CD14-positive monocyte (primary cell): ENCODE data around the gene COL4A1. TPM values are rescaled to one million over a fixed set of nuclear protein-coding genes. Genes with fewer than 3 reads are reported as not detected.

ENCODE experiments used
- DNase-seq, 3 donors: peaks; one replicate each; pipeline ENCODE4 v3.0.0-alpha.2; 2011 to 2022
- H2AFZ ChIP-seq: 2 replicates; pipeline ENCODE4 v1.6.0; 2012; ENCODE audit warnings: mild to moderate bottlenecking, low read depth, low read length, inconsistent platforms; ENCODE audit not compliant: insufficient read depth, poor library complexity, severe bottlenecking
- H3K27ac ChIP-seq, 2 donors: 1 replicate in 1 of 2; 2 replicates in 1 of 2; pipeline ENCODE4 v1.5.1; 2012 to 2013; ENCODE audit warnings: low read length in 2 of 2, control low read depth in 1 of 2, inconsistent platforms in 1 of 2, low read depth in 1 of 2, mild to moderate bottlenecking in 1 of 2
- H3K27me3 ChIP-seq, 2 donors: one replicate each; pipeline versions ENCODE4 v1.6.0 to v1.6.1; 2011 to 2013; ENCODE audit warnings: low read length in 2 of 2; ENCODE audit not compliant: control insufficient read depth in 2 of 2, insufficient read depth in 2 of 2
- H3K36me3 ChIP-seq, 2 donors: replicated peaks in 1 of 2; 1 replicate in 1 of 2; 2 replicates in 1 of 2; pipeline versions ENCODE4 v1.5.1 to v1.6.1; 2012 to 2013; ENCODE audit warnings: low read length in 2 of 2, control low read depth in 1 of 2, inconsistent platforms in 1 of 2, mild to moderate bottlenecking in 1 of 2; ENCODE audit not compliant: insufficient read depth in 2 of 2, control insufficient read depth in 1 of 2
- H3K4me1 ChIP-seq, 2 donors: 1 replicate in 1 of 2; 2 replicates in 1 of 2; pipeline versions ENCODE4 v1.5.1 to v1.6.1; 2012 to 2013; ENCODE audit warnings: low read length in 2 of 2, control low read depth in 1 of 2, inconsistent platforms in 1 of 2, mild to moderate bottlenecking in 1 of 2, moderate library complexity in 1 of 2; ENCODE audit not compliant: insufficient read depth in 2 of 2, control insufficient read depth in 1 of 2
- H3K4me2 ChIP-seq: replicated peaks from 2 replicates; pipeline ENCODE3; 2012; ENCODE audit warnings: low read length, moderate library complexity, mild to moderate bottlenecking; ENCODE audit not compliant: poor library complexity, severe bottlenecking; ENCODE audit errors: extremely low read depth
- H3K4me3 ChIP-seq, 3 experiments: fragments of 200-600 bp in 1 of 3; sonication (generic) in 1 of 3; replicated peaks in 1 of 3; 1 replicate in 2 of 3; 2 replicates in 1 of 3; pipeline ENCODE4 v1.5.1; 2011 to 2013; ENCODE audit warnings: low read length in 3 of 3, mild to moderate bottlenecking in 3 of 3, control low read depth in 2 of 3, low read depth in 2 of 3, inconsistent platforms in 1 of 3, moderate library complexity in 1 of 3
- H3K79me2 ChIP-seq: 2 replicates; pipeline ENCODE4 v1.6.0; 2012; ENCODE audit warnings: mild to moderate bottlenecking, control low read depth, inconsistent platforms, low read length, moderate library complexity; ENCODE audit not compliant: insufficient read depth
- H3K9ac ChIP-seq: 2 replicates; pipeline ENCODE4 v1.6.0; 2017; ENCODE audit warnings: low read length, mild to moderate bottlenecking; ENCODE audit not compliant: insufficient read depth, poor library complexity, severe bottlenecking
- H3K9me3 ChIP-seq, 2 donors: replicated peaks in 1 of 2; 1 replicate in 1 of 2; 2 replicates in 1 of 2; pipeline versions ENCODE4 v1.5.1 to v1.6.1; 2012 to 2013; ENCODE audit warnings: low read length in 2 of 2, control low read depth in 1 of 2; ENCODE audit not compliant: control insufficient read depth in 1 of 2, insufficient read depth in 1 of 2
- H4K20me1 ChIP-seq: 2 replicates; pipeline ENCODE4 v1.6.0; 2012; ENCODE audit warnings: mild to moderate bottlenecking, low read length, control low read depth, moderate library complexity; ENCODE audit not compliant: insufficient read depth
- H3K27ac Mint-ChIP-seq, 7 donors: one replicate each; pipeline ENCODE4 v1.8.0; 2020; ENCODE audit warnings: mild to moderate bottlenecking in 7 of 7, mixed read lengths in 7 of 7, moderate library complexity in 6 of 7, inconsistent platforms in 2 of 7
- H3K27me3 Mint-ChIP-seq, 3 donors: one replicate each; pipeline ENCODE4 v1.8.0; 2021 to 2022; ENCODE audit warnings: low read depth in 3 of 3, mild to moderate bottlenecking in 3 of 3, mixed read lengths in 3 of 3, moderate library complexity in 3 of 3, inconsistent platforms in 1 of 3
- H3K36me3 Mint-ChIP-seq, 2 donors: one replicate each; pipeline ENCODE4 v1.8.0; 2020; ENCODE audit warnings: mixed read lengths in 2 of 2, inconsistent platforms in 1 of 2, mild to moderate bottlenecking in 1 of 2
- H3K4me1 Mint-ChIP-seq: one replicate; pipeline ENCODE4 v1.8.0; 2020; ENCODE audit warnings: mild to moderate bottlenecking, mixed read lengths
- H3K4me3 Mint-ChIP-seq, 2 donors: one replicate each; pipeline ENCODE4 v1.8.0; 2020; ENCODE audit warnings: mild to moderate bottlenecking in 2 of 2, mixed read lengths in 2 of 2, moderate library complexity in 1 of 2
- H3K9me3 Mint-ChIP-seq, 7 donors: one replicate each; pipeline ENCODE4 v1.8.0; 2020 to 2022; ENCODE audit warnings: mixed read lengths in 7 of 7, mild to moderate bottlenecking in 6 of 7, moderate library complexity in 6 of 7, inconsistent platforms in 2 of 7
- WGBS: methylation state at CpG from one replicate; pipeline ENCODE4 v1.1.5; 2013; ENCODE audit warnings: missing lambda C conversion rate; ENCODE audit not compliant: insufficient coverage; 5-methylcytosine and 5-hydroxymethylcytosine counted together
- intact Hi-C, 2 donors: fragments of 100-400 bp; cut with micrococcal nuclease; formaldehyde crosslinking; loops; one replicate each; pipeline versions ENCODE4 v1.15.0 to v1.15.1; 2023
- polyA plus RNA-seq, 3 donors: library from polyadenylated mRNA; depleted of rRNA in 1 of 3; unstranded in 2 of 3; stranded (reverse) in 1 of 3; fragments of 300-500 nt in 2 of 3; fragments of >200 nt in 1 of 3; fragmentation: Illumina TruSeq in 2 of 3; gene quantifications; 1 replicate in 2 of 3; 2 replicates in 1 of 3; pipeline ENCODE4 v1.2.3, GENCODE V29; 2012 to 2021
- TF ChIP-seq, protein P1 (sequence below): fragments of 200-600 bp; IDR thresholded peaks from one replicate; pipeline ENCODE4 v1.8.0; 2022; ENCODE audit warnings: antibody characterized with exemption, mild to moderate bottlenecking

COL4A1 gene
- polyA plus RNA-seq, 3 donors = 0.16 to 0.25 TPM; not detected in 1

GRCh38 chr13:110354715-110355473 is 47.9 kb upstream of the COL4A1 start:
- H3K4me1 ChIP-seq = no peaks in the 10 kb centered on the region
- Mint-ChIP-seq H3K36me3 (no peaks in the 10 kb centered on the region), H3K4me1 (no peaks in the 10 kb centered on the region), H3K4me3 (no peak overlapping the region), H3K9me3 (peaks cover 0 to 6% (median 0%) of the 10 kb centered on the region in 7 donors), H3K27me3 (peaks cover 7 to 21% (median 14%) of the 10 kb centered on the region in 3 donors), H3K27ac (no peak overlapping the region)
- H2AFZ ChIP-seq = no peak overlapping the region
- DNase-seq = no peak
- no peak overlapping the region for H3K4me2 ChIP-seq
- intact Hi-C loops = no loop called here
- H3K79me2 ChIP-seq = no peaks in the 10 kb centered on the region
- no peak overlapping the region for H3K27ac ChIP-seq
- TF ChIP-seq, protein P1, sequence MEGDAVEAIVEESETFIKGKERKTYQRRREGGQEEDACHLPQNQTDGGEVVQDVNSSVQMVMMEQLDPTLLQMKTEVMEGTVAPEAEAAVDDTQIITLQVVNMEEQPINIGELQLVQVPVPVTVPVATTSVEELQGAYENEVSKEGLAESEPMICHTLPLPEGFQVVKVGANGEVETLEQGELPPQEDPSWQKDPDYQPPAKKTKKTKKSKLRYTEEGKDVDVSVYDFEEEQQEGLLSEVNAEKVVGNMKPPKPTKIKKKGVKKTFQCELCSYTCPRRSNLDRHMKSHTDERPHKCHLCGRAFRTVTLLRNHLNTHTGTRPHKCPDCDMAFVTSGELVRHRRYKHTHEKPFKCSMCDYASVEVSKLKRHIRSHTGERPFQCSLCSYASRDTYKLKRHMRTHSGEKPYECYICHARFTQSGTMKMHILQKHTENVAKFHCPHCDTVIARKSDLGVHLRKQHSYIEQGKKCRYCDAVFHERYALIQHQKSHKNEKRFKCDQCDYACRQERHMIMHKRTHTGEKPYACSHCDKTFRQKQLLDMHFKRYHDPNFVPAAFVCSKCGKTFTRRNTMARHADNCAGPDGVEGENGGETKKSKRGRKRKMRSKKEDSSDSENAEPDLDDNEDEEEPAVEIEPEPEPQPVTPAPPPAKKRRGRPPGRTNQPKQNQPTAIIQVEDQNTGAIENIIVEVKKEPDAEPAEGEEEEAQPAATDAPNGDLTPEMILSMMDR = no peak
- no peaks in the 10 kb centered on the region for H3K27me3 ChIP-seq
- WGBS = 92% methylated on average over 2 of the region's 5 CpGs
- no peak overlapping the region for H3K9ac ChIP-seq
- no peak overlapping the region for H3K4me3 ChIP-seq
- H3K36me3 ChIP-seq = no peaks in the 10 kb centered on the region
- H4K20me1 ChIP-seq = no peaks in the 10 kb centered on the region
- no peaks in the 10 kb centered on the region for H3K9me3 ChIP-seq

- Mint-ChIP-seq H3K27ac (no peak overlapping the region), H3K4me3 (no peak overlapping the region), H3K4me1 (no peaks in the 10 kb centered on the region), H3K9me3 (peaks cover 0 to 6% (median 0%) of the 10 kb centered on the region in 7 donors), H3K27me3 (peaks cover 7 to 21% (median 11%) of the 10 kb centered on the region in 3 donors), H3K36me3 (no peaks in the 10 kb centered on the region)
- TF ChIP-seq, protein P1 = no peak
- Histone ChIP-seq H3K9me3 (no peaks in the 10 kb centered on the region), H3K4me1 (no peaks in the 10 kb centered on the region), H3K79me2 (no peaks in the 10 kb centered on the region), H3K4me3 (no peak overlapping the region), H3K4me2 (no peak overlapping the region), H2AFZ (no peak overlapping the region), H3K27ac (no peak overlapping the region), H3K9ac (no peak overlapping the region), H4K20me1 (no peaks in the 10 kb centered on the region), H3K27me3 (no peaks in the 10 kb centered on the region), H3K36me3 (no peaks in the 10 kb centered on the region)
- intact Hi-C loops = no loop called here
- no peak for DNase-seq
- WGBS = 86% methylated on average over 1 of the region's 6 CpGs
Measured at GRCh38 chr13:110354123-110354627, 47.2 kb upstream of the COL4A1 start.
